HG03558 (cell line): Measurements from ENCODE around the gene CLCN5.

Experiments used
- ATAC-seq: cut with Tn5 transposase; IDR thresholded peaks from one replicate; pipeline ENCODE4 v1.9.1; 2021; ENCODE audit warnings: moderate number of reproducible peaks; ENCODE audit not compliant: unreplicated experiment; ENCODE audit errors: extremely low read depth

The CLCN5 gene

GRCh38 chrX:49930039-49930438 is 7.6 kb downstream of the CLCN5 start:
- no peak for ATAC-seq

- no peak for ATAC-seq
Observed at GRCh38 chrX:49932791-49933190, 10.4 kb downstream of the CLCN5 start.

GRCh38 chrX:49934148-49934547 is 11.8 kb downstream of the CLCN5 start:
- no peak for ATAC-seq

GRCh38 chrX:49934729-49935128 is 12.3 kb downstream of the CLCN5 start:
- ATAC-seq: no peak

GRCh38 chrX:49947781-49948180 is 25.4 kb downstream of the CLCN5 start:
- no peak for ATAC-seq

GRCh38 chrX:49949961-49950360 is 27.6 kb downstream of the CLCN5 start:
- no peak for ATAC-seq

GRCh38 chrX:49951524-49952193 is 29.3 kb downstream of the CLCN5 start:
- ATAC-seq: no peak

- ATAC-seq: no peak
Observed at GRCh38 chrX:49956313-49956712, 33.9 kb downstream of the CLCN5 start.

GRCh38 chrX:49958727-49959485 is 36.5 kb downstream of the CLCN5 start:
- ATAC-seq: no peak

- no peak for ATAC-seq
Observed at GRCh38 chrX:49959602-49960001, 37.2 kb downstream of the CLCN5 start.

GRCh38 chrX:49960061-49960460 is 37.7 kb downstream of the CLCN5 start:
- ATAC-seq: no peak

- no peak for ATAC-seq
Observed at GRCh38 chrX:49970674-49971073, 48.3 kb downstream of the CLCN5 start.

GRCh38 chrX:49972328-49972860 is 50.0 kb downstream of the CLCN5 start:
- ATAC-seq: no peak

GRCh38 chrX:49976682-49977197 is 54.3 kb downstream of the CLCN5 start:
- no peak for ATAC-seq

GRCh38 chrX:49977319-49978090 is 55.1 kb downstream of the CLCN5 start:
- no peak for ATAC-seq

GRCh38 chrX:49978176-49978575 is 55.8 kb downstream of the CLCN5 start:
- ATAC-seq: no peak

GRCh38 chrX:49986058-49986457 is 63.7 kb downstream of the CLCN5 start:
- ATAC-seq: no peak

- ATAC-seq: no peak
Observed at GRCh38 chrX:49987651-49988050, 65.3 kb downstream of the CLCN5 start.

- no peak for ATAC-seq
Observed at GRCh38 chrX:49988143-49988542, 65.7 kb downstream of the CLCN5 start.

- ATAC-seq: no peak
Observed at GRCh38 chrX:49991758-49992157, 69.4 kb downstream of the CLCN5 start.

- no peak for ATAC-seq
Observed at GRCh38 chrX:49992853-49993252, 70.5 kb downstream of the CLCN5 start.
